Activated CD4-positive, alpha-beta memory T cell treated with anti-CD3 and anti-CD28 coated beads, Interleukin-2, amount 10 ng/mL, durations not matched to agents 7 days and 5 days (primary cell): ENCODE results near the gene NFIX. TPM values are rescaled to one million over a fixed set of nuclear protein-coding genes. Genes with fewer than 3 reads are reported as not detected.
A peak's percentile ranks its signal among the peaks of the same experiment; 100 is the strongest.

Experiments
- CTCF ChIA-PET: fragments of 350-600 bp; sonication (Branson Sonifier 250); formaldehyde crosslinking; loops from one replicate; lab custom pipeline; 2021; ENCODE audit warnings: antibody characterized with exemption, inconsistent platforms; lab: Charles Lee
- POLR2A ChIA-PET: fragments of 350-600 bp; sonication (Branson Sonifier 250); formaldehyde crosslinking; loops from one replicate; lab custom pipeline; 2021; ENCODE audit warnings: antibody characterized with exemption; lab: Charles Lee
- DNase-seq: peaks from one replicate; pipeline ENCODE4 v3.0.0-alpha.2; 2020
- H3K27ac Mint-ChIP-seq: one replicate; pipeline ENCODE4 v1.8.0; 2021; ENCODE audit warnings: mild to moderate bottlenecking, mixed read lengths
- H3K27me3 Mint-ChIP-seq: one replicate; pipeline ENCODE4 v1.8.0; 2021; ENCODE audit warnings: mixed read lengths
- H3K36me3 Mint-ChIP-seq: one replicate; pipeline ENCODE4 v1.8.0; 2021; ENCODE audit warnings: low read depth, mixed read lengths
- H3K4me1 Mint-ChIP-seq: one replicate; pipeline ENCODE4 v1.8.0; 2021; ENCODE audit warnings: mixed read lengths
- H3K4me3 Mint-ChIP-seq: one replicate; pipeline ENCODE4 v1.8.0; 2021; ENCODE audit warnings: mild to moderate bottlenecking, mixed read lengths
- H3K9me3 Mint-ChIP-seq: one replicate; pipeline ENCODE4 v1.8.0; 2021; ENCODE audit warnings: mixed read lengths
- total RNA-seq, 2 experiments: library from RNA; stranded (reverse); gene quantifications; one replicate each; pipeline ENCODE4 v1.2.3, GENCODE V29; 2021

Gene NFIX
- total RNA-seq, 2 experiments from 2014 or later: 0.05 TPM; not detected in 1

DNA sequence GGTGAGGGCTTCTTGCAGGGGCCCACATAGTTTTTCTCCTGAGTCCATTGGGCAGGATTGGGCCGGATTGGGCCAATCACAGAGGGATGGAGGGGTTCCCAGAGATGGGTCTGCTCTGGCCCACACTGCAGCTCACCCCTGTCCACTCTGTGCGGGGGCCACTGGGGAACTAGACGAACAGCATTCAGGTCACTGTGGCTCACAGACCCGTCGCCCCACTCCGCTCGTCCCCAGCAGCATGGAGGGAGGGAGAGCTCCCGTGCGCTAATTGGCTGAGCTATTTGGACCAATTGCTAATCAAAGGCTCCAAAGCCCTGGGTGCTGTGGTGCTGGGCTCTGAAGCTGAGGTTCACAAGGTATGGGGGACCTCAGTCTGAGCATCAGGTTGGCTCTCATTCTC, 134.1 kb downstream of the NFIX start:
- CTCF ChIA-PET: interaction anchor here (0.7 to 2.4 kb wide), 2 partner anchors 17 to 164 kb away, joined by 4 to 9 read pairs; no protein-coding TSS in a partner anchor
- POLR2A ChIA-PET: interaction anchor here (1.0 to 5.1 kb wide), 3 partner anchors 10 to 23 kb away, joined by 3 to 42 read pairs (median 25); partner anchors contain the start of gene NACC1
- DNase-seq: no peak
- peaks cover 43% of the 10 kb centered on the region for H3K4me1 Mint-ChIP-seq
- no peak overlapping the region for H3K27ac Mint-ChIP-seq
- H3K9me3 Mint-ChIP-seq: no peaks in the 10 kb centered on the region
- H3K4me3 Mint-ChIP-seq: no peak overlapping the region
- H3K27me3 Mint-ChIP-seq: no peaks in the 10 kb centered on the region
- peaks cover 25% of the 10 kb centered on the region for H3K36me3 Mint-ChIP-seq

DNA sequence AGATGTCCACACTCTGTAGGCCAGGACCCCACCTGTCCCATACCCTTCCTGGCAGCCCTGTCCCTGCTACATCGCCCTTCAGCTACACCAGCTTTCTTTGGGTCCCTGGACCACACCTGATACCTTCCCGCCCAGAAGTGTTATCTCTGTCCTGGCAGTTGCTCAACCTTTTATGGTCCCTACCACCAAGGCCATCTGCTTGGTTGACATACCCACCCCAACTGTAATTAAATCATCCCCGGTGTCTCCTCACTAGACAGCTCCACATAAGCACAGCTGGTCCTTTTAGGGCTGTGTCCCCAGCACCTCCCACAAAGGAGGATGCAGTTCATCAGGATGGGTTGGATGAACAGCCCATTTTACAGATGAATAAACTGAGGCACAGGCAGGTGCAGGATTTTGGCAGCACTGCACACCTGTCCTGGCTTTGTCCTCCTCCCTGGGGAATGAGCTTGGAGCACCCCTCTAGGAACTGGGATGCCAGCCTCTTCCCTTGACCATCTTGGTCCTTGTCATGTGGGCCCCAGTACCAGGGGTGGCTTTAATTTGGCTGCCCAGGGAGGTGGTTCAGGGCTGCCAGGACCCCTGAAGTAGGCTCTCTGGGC, 135.7 kb downstream of the NFIX start:
- Mint-ChIP-seq H3K9me3 (no peaks in the 10 kb centered on the region), H3K27me3 (no peaks in the 10 kb centered on the region), H3K4me3 (no peak overlapping the region), H3K4me1 (peaks cover 46% of the 10 kb centered on the region), H3K27ac (peak overlapping the region; percentile 91), H3K36me3 (peaks cover 22% of the 10 kb centered on the region)
- POLR2A ChIA-PET: interaction anchor here (1.2 to 5.1 kb wide), 8 partner anchors 8 to 35 kb away, joined by 3 to 65 read pairs (median 14); partner anchors contain the start of genes IER2, NACC1, STX10 and TRMT1
- CTCF ChIA-PET: interaction anchor here (1.2 to 2.2 kb wide), 5 partner anchors 12 to 165 kb away, joined by 3 to 13 read pairs (median 4); partner anchors contain the start of genes IER2 and STX10
- no peak for DNase-seq

DNA sequence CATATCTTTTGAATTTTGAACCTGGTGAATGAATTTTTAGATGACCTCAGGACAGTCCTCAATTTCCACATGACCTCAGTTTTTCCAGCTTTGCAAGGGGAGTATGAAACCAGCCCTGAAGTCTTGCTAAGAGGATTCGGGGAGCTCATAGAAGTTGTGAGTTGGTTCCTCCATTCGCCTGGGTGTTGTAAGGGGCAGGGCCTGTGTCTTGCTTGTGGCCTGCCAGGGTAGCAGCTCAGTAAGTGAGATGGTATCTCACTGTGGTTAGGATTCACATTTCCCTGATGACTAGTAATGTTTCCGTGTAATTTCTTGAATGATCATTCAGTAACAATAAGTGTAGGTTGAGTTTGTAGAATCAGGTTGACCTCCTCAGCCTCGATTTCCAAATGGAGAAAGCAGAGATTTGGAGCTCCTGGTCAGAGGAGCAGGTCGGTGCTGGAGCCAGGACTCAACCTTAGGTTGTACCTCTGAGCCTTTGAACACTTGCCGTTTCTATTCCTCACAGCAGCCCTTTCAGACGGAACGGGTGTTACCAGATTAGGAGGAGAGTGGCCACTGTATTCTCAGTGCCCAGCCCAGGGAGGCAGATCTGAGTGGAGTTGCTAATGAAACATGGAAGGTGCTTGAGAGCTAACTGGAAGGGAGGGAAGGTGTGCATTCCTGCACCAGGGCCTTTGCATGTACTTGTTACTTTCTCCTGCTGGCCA, 137.4 kb downstream of the NFIX start:
- Mint-ChIP-seq H3K4me1 (peaks cover 45% of the 10 kb centered on the region), H3K27ac (peak overlapping the region; percentile 91), H3K27me3 (no peaks in the 10 kb centered on the region), H3K4me3 (peak overlapping the region; percentile 61), H3K36me3 (peaks cover 34% of the 10 kb centered on the region), H3K9me3 (no peaks in the 10 kb centered on the region)
- DNase-seq: peak; percentile 78
- POLR2A ChIA-PET: interaction anchor here (0.7 to 5.1 kb wide), 14 partner anchors 9 to 128 kb away, joined by 3 to 65 read pairs (median 9); partner anchors contain the start of genes IER2, NACC1, STX10 and TRMT1
- CTCF ChIA-PET: interaction anchor here (0.6 to 2.2 kb wide), 9 partner anchors 13 to 167 kb away, joined by 3 to 13 read pairs (median 4); partner anchors contain the start of genes IER2, NACC1 and STX10

DNA sequence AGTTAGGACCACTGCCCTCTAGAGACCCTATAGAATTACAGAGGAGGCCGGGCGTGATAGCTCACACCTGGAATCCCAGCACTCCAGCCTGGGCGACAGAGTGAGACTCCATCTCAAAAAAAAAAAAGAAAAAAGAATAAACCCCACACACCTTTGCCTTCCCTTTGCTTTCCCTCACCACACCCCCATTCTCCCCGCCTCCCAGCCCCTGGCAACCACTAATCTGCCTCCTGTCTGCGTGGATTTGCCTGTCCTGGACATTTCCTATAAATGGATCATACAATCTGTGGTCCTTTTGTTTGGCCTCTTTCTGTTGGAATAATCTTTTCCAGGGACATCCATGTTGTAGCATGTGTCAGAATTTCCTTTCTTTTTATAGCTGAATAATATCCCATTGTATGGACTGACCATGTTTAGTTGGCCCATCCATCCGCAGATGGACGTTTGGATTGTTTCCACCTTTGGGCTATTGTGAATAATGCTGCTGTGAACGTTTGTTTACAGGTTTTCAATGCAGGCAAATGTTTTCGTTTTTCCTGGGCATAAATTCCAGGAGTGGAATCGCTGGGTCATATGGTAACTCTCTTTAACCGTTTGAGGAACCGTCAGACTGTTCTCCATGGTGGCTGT, 138.1 kb downstream of the NFIX start:
- Mint-ChIP-seq H3K36me3 (peaks cover 37% of the 10 kb centered on the region), H3K4me1 (peaks cover 39% of the 10 kb centered on the region), H3K27ac (peak overlapping the region; percentile 91), H3K9me3 (no peaks in the 10 kb centered on the region), H3K27me3 (no peaks in the 10 kb centered on the region), H3K4me3 (no peak overlapping the region)
- POLR2A ChIA-PET: interaction anchor here (0.9 to 5.1 kb wide), 9 partner anchors 8 to 35 kb away, joined by 3 to 65 read pairs (median 12); partner anchors contain the start of genes IER2, NACC1, STX10 and TRMT1
- CTCF ChIA-PET: interaction anchor here (0.6 to 2.2 kb wide), 3 partner anchors 14 to 73 kb away, joined by 3 to 13 read pairs (median 5); partner anchors contain the start of genes IER2 and STX10
- DNase-seq: no peak

DNA sequence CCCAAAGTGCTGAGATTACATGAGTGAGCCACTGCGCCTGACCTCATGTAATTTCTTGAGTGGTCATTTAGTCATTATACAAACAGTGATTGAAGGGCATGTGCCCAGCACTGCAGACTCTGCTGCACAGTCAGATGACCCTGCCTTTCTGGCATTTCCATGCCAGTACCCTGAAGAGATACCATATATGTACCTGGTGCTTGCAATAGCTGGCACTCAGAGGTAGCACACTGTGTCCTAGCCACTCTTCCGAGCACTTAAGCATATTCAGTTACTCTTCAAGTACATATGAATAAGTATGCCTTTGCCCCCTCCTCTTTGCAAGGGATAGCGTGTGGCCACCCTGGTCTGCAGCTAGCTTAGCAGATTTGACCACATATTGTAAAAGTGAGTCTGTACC, 139.4 kb downstream of the NFIX start:
- no peaks in the 10 kb centered on the region for H3K27me3 Mint-ChIP-seq
- CTCF ChIA-PET: no interaction called here
- no peak overlapping the region for H3K4me3 Mint-ChIP-seq
- H3K4me1 Mint-ChIP-seq: peaks cover 36% of the 10 kb centered on the region
- POLR2A ChIA-PET: interaction anchor here (4.4 to 5.1 kb wide), 2 partner anchors 16 to 18 kb away, joined by 42 to 65 read pairs; partner anchors contain the start of gene NACC1
- H3K36me3 Mint-ChIP-seq: peaks cover 44% of the 10 kb centered on the region
- H3K27ac Mint-ChIP-seq: no peak overlapping the region
- DNase-seq: no peak
- H3K9me3 Mint-ChIP-seq: no peaks in the 10 kb centered on the region

DNA sequence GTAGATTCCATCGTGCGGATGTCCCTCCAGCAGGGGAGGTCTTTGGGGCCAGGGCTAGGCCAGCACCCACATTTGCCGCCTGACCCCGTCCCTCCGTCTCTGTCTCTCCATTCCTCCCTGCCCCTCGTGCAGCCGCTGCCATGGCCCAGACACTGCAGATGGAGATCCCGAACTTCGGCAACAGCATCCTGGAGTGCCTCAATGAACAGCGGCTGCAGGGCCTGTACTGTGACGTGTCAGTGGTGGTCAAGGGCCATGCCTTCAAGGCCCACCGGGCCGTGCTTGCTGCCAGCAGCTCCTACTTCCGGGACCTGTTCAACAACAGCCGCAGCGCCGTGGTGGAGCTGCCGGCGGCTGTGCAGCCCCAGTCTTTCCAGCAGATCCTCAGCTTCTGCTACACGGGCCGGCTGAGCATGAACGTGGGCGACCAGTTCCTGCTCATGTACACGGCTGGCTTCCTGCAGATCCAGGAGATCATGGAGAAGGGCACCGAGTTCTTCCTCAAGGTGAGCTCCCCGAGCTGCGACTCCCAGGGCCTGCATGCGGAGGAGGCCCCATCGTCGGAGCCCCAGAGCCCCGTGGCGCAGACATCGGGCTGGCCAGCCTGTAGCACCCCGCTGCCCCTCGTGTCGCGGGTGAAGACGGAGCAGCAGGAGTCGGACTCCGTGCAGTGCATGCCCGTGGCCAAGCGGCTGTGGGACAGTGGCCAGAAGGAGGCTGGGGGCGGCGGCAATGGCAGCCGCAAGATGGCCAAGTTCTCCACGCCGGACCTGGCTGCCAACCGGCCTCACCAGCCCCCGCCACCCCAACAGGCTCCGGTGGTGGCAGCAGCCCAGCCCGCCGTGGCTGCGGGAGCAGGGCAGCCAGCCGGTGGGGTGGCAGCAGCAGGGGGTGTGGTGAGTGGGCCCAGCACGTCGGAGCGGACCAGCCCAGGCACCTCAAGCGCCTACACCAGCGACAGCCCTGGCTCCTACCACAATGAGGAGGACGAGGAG, 140.1 kb downstream of the NFIX start:
- no peaks in the 10 kb centered on the region for H3K9me3 Mint-ChIP-seq
- ChIA-PET CTCF (no interaction called here), POLR2A (interaction anchor here (2.3 kb wide), 1 partner anchor 14 kb away, joined by 6 read pairs; the partner anchor contains the start of genes IER2 and STX10)
- H3K27ac Mint-ChIP-seq: no peak overlapping the region
- no peaks in the 10 kb centered on the region for H3K27me3 Mint-ChIP-seq
- no peak overlapping the region for H3K4me3 Mint-ChIP-seq
- DNase-seq: no peak
- peaks cover 33% of the 10 kb centered on the region for H3K4me1 Mint-ChIP-seq
- H3K36me3 Mint-ChIP-seq: peaks cover 45% of the 10 kb centered on the region

DNA sequence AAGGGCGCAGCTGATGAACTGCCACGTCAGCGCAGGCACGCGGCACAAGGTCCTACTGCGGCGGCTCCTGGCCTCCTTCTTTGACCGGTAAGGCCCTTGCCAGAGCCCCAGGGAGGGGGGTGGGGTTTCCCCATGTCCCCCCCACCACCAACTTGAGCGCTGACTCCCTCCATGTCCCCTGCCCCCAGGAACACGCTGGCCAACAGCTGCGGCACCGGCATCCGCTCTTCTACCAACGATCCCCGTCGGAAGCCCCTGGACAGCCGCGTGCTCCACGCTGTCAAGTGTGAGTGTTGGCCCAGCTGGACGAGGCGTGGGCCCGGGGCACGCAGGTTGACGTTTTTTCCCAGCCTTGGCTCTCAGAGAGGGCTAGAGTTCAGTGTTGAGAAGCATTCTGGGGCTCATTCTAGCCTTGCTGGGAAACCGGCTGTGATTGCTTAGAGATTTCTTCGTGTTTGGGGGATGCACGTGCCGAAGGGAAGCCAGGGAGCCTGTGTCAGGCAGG, 142.1 kb downstream of the NFIX start:
- POLR2A ChIA-PET: interaction anchor here (1.3 to 2.3 kb wide), 2 partner anchors 12 to 19 kb away, joined by 4 to 6 read pairs; partner anchors contain the start of genes IER2, NACC1 and STX10
- CTCF ChIA-PET: no interaction called here
- H3K4me3 Mint-ChIP-seq: no peak overlapping the region

DNA sequence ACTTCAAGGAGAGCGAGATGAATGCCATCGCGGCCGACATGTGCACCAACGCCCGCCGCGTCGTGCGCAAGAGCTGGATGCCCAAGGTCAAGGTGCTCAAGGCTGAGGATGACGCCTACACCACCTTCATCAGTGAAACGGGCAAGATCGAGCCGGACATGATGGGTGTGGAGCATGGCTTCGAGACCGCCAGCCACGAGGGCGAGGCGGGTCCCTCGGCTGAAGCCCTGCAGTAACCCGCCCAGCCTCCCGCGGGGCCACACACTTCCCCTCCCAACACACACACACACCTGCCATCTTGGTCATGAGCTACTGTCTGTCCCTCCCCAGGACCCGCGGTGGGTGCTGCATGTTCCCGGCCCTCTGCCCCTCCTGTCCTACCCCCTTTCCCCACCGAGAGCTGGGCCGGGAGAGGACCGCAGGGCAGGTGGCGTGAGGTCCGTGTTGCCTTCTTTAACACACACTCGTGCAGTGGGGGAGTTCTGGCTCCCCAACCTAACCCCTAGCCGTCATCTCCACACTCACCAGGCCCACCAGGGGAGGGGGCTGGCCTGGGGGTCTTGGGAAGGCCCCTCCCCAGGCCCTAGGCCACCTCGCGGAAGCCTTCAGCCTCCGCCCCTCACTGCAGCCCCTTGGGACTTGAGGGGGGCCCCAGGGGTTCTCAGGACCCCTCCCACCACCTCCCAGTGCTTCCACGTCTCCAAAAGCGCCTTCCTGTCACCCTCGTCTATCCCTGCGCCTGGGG, 143.1 kb downstream of the NFIX start:
- CTCF ChIA-PET: no interaction called here
- Mint-ChIP-seq H3K27me3 (no peaks in the 10 kb centered on the region), H3K27ac (no peak overlapping the region), H3K9me3 (no peaks in the 10 kb centered on the region), H3K4me3 (no peak overlapping the region), H3K36me3 (peaks cover 39% of the 10 kb centered on the region), H3K4me1 (peaks cover 12% of the 10 kb centered on the region)
- DNase-seq: no peak
- POLR2A ChIA-PET: interaction anchor here (0.7 kb wide), 1 partner anchor 14 kb away, joined by 4 read pairs; no protein-coding TSS in a partner anchor

More for the DNA sequence above, 142.1 kb downstream of the NFIX start:
- no peak overlapping the region for H3K27ac Mint-ChIP-seq
- H3K36me3 Mint-ChIP-seq: peaks cover 46% of the 10 kb centered on the region
- DNase-seq: no peak
- no peaks in the 10 kb centered on the region for H3K9me3 Mint-ChIP-seq
- peaks cover 22% of the 10 kb centered on the region for H3K4me1 Mint-ChIP-seq
- no peaks in the 10 kb centered on the region for H3K27me3 Mint-ChIP-seq

DNA sequence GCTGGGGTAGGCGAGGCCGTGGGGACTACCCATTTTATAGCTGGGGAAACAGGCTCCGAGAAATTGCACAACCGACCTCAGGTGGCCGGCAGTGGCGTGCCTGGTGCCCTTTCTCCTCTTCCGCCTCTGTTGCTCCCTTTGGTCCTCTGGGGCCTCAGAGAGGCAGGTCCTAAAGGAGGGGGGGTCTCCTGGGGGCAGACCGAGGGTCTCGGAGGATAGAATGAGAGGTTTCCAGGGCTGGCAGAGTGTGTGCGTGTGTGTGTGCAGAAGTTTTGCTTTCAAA, 143.6 kb downstream of the NFIX start:
- Mint-ChIP-seq H3K9me3 (no peaks in the 10 kb centered on the region), H3K27ac (no peak overlapping the region), H3K4me3 (no peak overlapping the region), H3K4me1 (peaks cover 7% of the 10 kb centered on the region), H3K36me3 (peaks cover 37% of the 10 kb centered on the region), H3K27me3 (no peaks in the 10 kb centered on the region)
- ChIA-PET POLR2A (interaction anchor here (0.7 kb wide), 1 partner anchor 14 kb away, joined by 4 read pairs; no protein-coding TSS in a partner anchor), CTCF (no interaction called here)
- no peak for DNase-seq

DNA sequence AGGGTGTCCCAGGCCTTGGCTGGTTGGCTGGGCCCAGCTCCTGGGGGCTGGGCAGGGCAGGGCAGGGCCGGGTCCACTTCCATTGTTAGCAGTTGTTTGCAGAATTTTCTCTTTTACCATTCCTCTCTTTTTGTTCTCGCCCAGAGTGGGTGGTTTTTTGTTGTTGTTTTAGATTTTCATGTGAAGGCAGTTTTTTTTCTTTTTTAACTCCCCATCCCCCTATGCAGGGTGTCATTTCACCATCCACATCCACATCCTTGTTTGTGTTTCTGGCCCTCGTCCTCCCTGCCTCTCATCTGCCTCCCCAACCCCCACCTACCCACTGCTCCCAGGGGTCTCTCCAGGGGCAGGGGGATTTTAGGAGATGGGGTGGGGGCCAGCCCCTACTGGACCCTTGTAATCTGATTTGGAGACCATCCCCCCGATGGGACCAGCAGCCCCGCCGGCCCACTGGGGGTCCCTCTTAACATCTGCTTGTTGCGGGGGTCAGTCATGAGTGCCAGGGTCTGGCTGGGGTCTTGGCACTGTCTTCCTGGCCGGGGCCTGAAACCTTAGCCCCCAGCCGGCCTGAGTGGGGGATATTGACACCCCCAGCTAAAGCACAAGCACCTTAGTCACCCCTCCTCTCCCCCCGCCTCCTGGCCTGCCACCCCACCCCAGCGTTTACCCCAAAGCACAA, 144.5 kb downstream of the NFIX start:
- Mint-ChIP-seq H3K4me1 (peaks cover 2% of the 10 kb centered on the region), H3K4me3 (no peak overlapping the region), H3K27me3 (no peaks in the 10 kb centered on the region), H3K36me3 (peaks cover 41% of the 10 kb centered on the region), H3K27ac (peak overlapping the region; percentile 59), H3K9me3 (no peaks in the 10 kb centered on the region)
- CTCF ChIA-PET: no interaction called here
- POLR2A ChIA-PET: no interaction called here
- DNase-seq: no peak
